ENCODE measurements around the gene NKX3-2. TPM values are rescaled to one million over a fixed set of nuclear protein-coding genes. Genes with fewer than 3 reads are reported as not detected.

The NKX3-2 gene
- total RNA-seq, 1 experiment from 2014 or later: 1.2 TPM

DNA sequence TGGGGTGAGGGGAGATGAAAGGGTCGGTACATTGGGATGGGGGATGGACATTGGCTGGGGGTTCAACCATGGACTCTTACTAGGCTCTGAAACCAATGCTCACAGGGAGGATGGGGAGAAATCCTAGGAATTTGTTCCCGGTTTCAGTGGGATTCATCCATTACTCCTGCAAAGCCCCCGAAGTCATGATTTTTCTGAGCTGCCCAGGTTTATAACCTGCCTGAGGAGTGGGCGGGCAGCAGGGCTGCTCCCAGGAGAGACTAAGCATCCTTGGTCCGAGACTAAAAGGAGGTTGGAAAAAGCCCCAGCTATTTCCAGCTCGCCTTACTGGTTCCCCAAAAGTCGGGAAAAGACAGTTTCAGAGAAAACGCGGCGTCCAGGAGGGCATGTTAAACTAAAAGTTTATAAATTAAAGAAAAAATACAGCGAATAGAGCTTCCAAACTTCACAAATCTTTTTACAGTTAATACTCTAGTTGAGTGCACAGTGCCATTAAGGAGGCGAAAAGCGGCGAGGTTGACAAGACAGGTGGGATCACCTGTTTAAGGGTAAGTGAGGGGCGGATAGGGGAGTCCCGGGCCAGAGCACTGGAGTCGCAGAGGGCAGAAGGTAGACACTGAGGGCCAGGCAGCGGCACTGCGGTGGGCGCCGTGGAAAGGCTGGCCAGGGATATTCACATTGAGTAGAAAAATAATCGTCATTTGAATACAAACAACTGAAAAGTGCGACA, 3.7 kb downstream of the NKX3-2 start:
- Histone ChIP-seq H3K4me3 (ENCODE audit: low read depth in 2 of 2, low read length in 2 of 2) (no peak overlapping the region), H3K4me1 (ENCODE audit: control insufficient read depth, insufficient read depth, low read length) (no peaks in the 10 kb centered on the region), H3K36me3 (ENCODE audit: control insufficient read depth, insufficient read depth, low read length) (no peaks in the 10 kb centered on the region), H3K27ac (ENCODE audit: low read length) (no peak overlapping the region), H3K27me3 (ENCODE audit: control insufficient read depth, insufficient read depth, low read length) (no peaks in the 10 kb centered on the region), H3K9me3 (ENCODE audit: control insufficient read depth, insufficient read depth, low read depth, low read length) (no peaks in the 10 kb centered on the region)
- in situ Hi-C loops (cut with HindIII; ENCODE audit: low pct_unique_long_range_greater_than_20kb, low sequenced_read_pairs) (no loop called here), intact Hi-C loops (cut with micrococcal nuclease; ENCODE audit: unreplicated experiment) (loop anchor here (10.0 kb wide), 1 partner anchor 156 kb away; no protein-coding TSS in a partner anchor)
- TF ChIP-seq SIN3A (IDR thresholded peaks at IDR 0.05; ENCODE audit: borderline replicate concordance, insufficient read depth, low read depth, low read length) (no peak), TCF7L2 (IDR thresholded peaks at IDR 0.05; ENCODE audit: low read depth, low read length) (no peak), POLR2AphosphoS5 (IDR thresholded peaks at IDR 0.05; ENCODE audit: low read depth, low read length) (no peak)
- TF ChIP-seq, protein P1, sequence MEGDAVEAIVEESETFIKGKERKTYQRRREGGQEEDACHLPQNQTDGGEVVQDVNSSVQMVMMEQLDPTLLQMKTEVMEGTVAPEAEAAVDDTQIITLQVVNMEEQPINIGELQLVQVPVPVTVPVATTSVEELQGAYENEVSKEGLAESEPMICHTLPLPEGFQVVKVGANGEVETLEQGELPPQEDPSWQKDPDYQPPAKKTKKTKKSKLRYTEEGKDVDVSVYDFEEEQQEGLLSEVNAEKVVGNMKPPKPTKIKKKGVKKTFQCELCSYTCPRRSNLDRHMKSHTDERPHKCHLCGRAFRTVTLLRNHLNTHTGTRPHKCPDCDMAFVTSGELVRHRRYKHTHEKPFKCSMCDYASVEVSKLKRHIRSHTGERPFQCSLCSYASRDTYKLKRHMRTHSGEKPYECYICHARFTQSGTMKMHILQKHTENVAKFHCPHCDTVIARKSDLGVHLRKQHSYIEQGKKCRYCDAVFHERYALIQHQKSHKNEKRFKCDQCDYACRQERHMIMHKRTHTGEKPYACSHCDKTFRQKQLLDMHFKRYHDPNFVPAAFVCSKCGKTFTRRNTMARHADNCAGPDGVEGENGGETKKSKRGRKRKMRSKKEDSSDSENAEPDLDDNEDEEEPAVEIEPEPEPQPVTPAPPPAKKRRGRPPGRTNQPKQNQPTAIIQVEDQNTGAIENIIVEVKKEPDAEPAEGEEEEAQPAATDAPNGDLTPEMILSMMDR (IDR thresholded peaks at IDR 0.05): no peak
- TF ChIP-seq, protein P2, sequence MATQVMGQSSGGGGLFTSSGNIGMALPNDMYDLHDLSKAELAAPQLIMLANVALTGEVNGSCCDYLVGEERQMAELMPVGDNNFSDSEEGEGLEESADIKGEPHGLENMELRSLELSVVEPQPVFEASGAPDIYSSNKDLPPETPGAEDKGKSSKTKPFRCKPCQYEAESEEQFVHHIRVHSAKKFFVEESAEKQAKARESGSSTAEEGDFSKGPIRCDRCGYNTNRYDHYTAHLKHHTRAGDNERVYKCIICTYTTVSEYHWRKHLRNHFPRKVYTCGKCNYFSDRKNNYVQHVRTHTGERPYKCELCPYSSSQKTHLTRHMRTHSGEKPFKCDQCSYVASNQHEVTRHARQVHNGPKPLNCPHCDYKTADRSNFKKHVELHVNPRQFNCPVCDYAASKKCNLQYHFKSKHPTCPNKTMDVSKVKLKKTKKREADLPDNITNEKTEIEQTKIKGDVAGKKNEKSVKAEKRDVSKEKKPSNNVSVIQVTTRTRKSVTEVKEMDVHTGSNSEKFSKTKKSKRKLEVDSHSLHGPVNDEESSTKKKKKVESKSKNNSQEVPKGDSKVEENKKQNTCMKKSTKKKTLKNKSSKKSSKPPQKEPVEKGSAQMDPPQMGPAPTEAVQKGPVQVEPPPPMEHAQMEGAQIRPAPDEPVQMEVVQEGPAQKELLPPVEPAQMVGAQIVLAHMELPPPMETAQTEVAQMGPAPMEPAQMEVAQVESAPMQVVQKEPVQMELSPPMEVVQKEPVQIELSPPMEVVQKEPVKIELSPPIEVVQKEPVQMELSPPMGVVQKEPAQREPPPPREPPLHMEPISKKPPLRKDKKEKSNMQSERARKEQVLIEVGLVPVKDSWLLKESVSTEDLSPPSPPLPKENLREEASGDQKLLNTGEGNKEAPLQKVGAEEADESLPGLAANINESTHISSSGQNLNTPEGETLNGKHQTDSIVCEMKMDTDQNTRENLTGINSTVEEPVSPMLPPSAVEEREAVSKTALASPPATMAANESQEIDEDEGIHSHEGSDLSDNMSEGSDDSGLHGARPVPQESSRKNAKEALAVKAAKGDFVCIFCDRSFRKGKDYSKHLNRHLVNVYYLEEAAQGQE (IDR thresholded peaks at IDR 0.05; ENCODE audit: insufficient read depth in 1 of 2, low read depth in 2 of 2, low read length in 1 of 2): no peak
- DNase-seq (ENCODE audit: low read depth, low spot score) (no peak), ATAC-seq (no peak)
- CTCF ChIA-PET: no interaction called here
- no TSS peak for BruUV-seq (replicated peaks)
- POLR2A ChIA-PET: no interaction called here

DNA sequence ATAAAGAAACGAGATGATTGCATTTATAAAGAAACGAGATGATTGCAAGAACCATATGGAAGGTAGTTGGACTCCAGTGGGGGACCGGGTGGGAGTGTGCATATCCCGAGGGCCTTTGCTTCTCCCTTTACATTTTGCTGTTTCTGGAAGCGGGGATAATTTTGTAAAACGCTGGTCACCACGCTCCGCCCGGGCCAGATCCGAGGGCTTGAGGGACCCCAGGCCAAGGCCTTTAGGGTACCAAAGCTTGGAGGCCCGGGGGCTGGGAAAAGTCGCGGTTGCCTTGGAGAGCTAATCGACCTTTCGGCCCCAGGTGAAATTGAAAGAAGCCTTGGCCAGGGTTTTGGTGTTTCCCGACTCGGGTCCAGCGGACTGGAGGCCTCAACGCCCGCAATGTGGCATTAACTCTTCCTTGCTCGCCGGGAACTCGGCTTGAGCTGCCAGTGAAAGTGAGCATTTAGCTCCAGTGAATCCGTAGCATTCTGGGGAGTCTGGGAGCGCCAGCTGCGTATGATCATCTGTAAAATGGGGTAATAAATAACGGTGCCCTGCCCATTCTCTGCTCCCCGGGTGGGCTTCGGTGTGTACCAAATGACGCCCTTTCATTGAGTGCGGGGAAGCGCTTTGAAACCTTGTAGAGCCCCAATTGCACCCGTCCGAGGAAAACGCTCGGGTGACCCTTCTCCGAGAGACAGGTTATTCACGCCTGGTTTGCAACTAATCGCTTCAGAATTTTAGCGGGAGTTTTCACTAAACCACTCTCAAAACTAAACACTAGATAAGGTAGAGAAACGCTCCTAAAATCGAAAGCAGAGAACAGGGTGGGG, 4.5 kb downstream of the NKX3-2 start:
- POLR2A ChIA-PET: no interaction called here
- Histone ChIP-seq H3K4me1 (ENCODE audit: control insufficient read depth, insufficient read depth, low read length) (no peaks in the 10 kb centered on the region), H3K4me3 (ENCODE audit: low read depth in 2 of 2, low read length in 2 of 2) (no peak overlapping the region), H3K27me3 (ENCODE audit: control insufficient read depth, insufficient read depth, low read length) (no peaks in the 10 kb centered on the region), H3K9me3 (ENCODE audit: control insufficient read depth, insufficient read depth, low read depth, low read length) (no peaks in the 10 kb centered on the region), H3K27ac (ENCODE audit: low read length) (no peak overlapping the region), H3K36me3 (ENCODE audit: control insufficient read depth, insufficient read depth, low read length) (no peaks in the 10 kb centered on the region)
- BruUV-seq (replicated peaks): no TSS peak
- CTCF ChIA-PET: no interaction called here
- intact Hi-C loops (cut with micrococcal nuclease; ENCODE audit: unreplicated experiment): loop anchor here (10.0 kb wide), 1 partner anchor 155 kb away; no protein-coding TSS in a partner anchor
- DNase-seq (ENCODE audit: low read depth, low spot score) (no peak), ATAC-seq (no peak)
- TF ChIP-seq TCF7L2 (IDR thresholded peaks at IDR 0.05; ENCODE audit: low read depth, low read length) (no peak), SIN3A (IDR thresholded peaks at IDR 0.05; ENCODE audit: borderline replicate concordance, insufficient read depth, low read depth, low read length) (no peak), POLR2AphosphoS5 (IDR thresholded peaks at IDR 0.05; ENCODE audit: low read depth, low read length) (no peak)
- TF ChIP-seq, protein P1 (IDR thresholded peaks at IDR 0.05): no peak
- TF ChIP-seq, protein P2 (IDR thresholded peaks at IDR 0.05; ENCODE audit: insufficient read depth in 1 of 2, low read depth in 2 of 2, low read length in 1 of 2): no peak
- in situ Hi-C loops (cut with HindIII; ENCODE audit: low pct_unique_long_range_greater_than_20kb, low sequenced_read_pairs): no loop called here
